LNCaP clone FGC (cell line): ENCODE measurements around the gene HDGFL2.

Experiments used
- DNase-seq: peaks from one replicate; pipeline ENCODE4 v3.0.0-alpha.2; 2011; ENCODE audit warnings: low read depth
- H3K4me3 ChIP-seq: 2 replicates; pipeline ENCODE4 v1.5.1; 2011; ENCODE audit warnings: mild to moderate bottlenecking, low read depth, low read length, control low read depth
- TF ChIP-seq, protein P1 (sequence below): IDR thresholded peaks from 2 replicates; pipeline ENCODE4 v1.5.1; 2012; ENCODE audit warnings: mild to moderate bottlenecking; ENCODE audit not compliant: control insufficient read depth, insufficient read depth; ENCODE audit errors: extremely low read depth

Gene HDGFL2

DNA sequence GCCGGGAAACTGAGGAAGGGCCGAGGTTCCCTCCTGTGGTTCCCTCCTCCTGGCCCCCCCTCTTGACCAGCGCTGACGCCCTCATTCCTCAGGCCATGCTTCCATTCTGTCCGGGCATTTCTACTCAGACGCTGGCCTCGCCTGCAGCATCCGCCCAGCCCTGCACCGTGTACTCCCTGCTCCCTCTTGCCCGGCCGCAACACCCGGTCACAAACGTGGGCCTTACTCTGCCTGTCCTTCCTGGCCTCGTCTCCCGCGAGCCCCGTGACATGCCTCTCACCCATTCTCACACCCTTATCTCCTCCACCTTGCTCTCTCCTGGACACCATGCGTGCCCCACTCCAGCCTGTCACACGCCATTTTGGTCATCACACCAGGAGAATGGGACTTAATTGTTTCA is 11.3 kb downstream of the HDGFL2 start:
- TF ChIP-seq, protein P1, sequence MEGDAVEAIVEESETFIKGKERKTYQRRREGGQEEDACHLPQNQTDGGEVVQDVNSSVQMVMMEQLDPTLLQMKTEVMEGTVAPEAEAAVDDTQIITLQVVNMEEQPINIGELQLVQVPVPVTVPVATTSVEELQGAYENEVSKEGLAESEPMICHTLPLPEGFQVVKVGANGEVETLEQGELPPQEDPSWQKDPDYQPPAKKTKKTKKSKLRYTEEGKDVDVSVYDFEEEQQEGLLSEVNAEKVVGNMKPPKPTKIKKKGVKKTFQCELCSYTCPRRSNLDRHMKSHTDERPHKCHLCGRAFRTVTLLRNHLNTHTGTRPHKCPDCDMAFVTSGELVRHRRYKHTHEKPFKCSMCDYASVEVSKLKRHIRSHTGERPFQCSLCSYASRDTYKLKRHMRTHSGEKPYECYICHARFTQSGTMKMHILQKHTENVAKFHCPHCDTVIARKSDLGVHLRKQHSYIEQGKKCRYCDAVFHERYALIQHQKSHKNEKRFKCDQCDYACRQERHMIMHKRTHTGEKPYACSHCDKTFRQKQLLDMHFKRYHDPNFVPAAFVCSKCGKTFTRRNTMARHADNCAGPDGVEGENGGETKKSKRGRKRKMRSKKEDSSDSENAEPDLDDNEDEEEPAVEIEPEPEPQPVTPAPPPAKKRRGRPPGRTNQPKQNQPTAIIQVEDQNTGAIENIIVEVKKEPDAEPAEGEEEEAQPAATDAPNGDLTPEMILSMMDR: no peak
- H3K4me3 ChIP-seq: no peak overlapping the region
- DNase-seq: no peak

GRCh38 chr19:4487572-4487971 is 15.5 kb downstream of the HDGFL2 start:
- DNase-seq: no peak
- no peak overlapping the region for H3K4me3 ChIP-seq
- TF ChIP-seq, protein P1: no peak

GRCh38 chr19:4488496-4488895 is 16.4 kb downstream of the HDGFL2 start:
- DNase-seq: no peak
- no peak overlapping the region for H3K4me3 ChIP-seq
- TF ChIP-seq, protein P1: no peak

DNA sequence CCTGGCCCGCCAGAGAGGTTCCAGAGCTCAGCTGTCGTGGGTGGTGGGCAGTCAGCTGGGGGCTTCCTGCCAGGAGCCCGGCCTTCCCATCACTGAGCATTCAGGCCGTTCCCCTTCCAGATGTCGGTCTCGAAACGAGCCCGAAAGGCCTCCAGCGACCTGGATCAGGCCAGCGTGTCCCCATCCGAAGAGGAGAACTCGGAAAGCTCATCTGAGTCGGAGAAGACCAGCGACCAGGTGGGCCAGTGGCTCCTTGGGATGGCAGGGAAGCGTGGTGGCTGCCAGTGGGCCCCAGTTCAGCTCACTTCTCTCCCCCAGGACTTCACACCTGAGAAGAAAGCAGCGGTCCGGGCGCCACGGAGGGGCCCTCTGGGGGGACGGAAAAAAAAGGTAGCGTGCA is 19.3 kb downstream of the HDGFL2 start:
- TF ChIP-seq, protein P1: no peak
- DNase-seq: no peak
- no peak overlapping the region for H3K4me3 ChIP-seq

GRCh38 chr19:4492337-4493103 is 20.4 kb downstream of the HDGFL2 start:
- TF ChIP-seq, protein P1: no peak
- DNase-seq: no peak
- no peak overlapping the region for H3K4me3 ChIP-seq

GRCh38 chr19:4493104-4493928 is 21.2 kb downstream of the HDGFL2 start:
- TF ChIP-seq, protein P1: no peak
- no peak overlapping the region for H3K4me3 ChIP-seq
- DNase-seq: no peak
